Placental pericyte (primary cell): ENCODE results near the gene ANKRD49. TPM values are rescaled to one million over a fixed set of nuclear protein-coding genes. Genes with fewer than 3 reads are reported as not detected.

Experiments used
- small RNA-seq: library from RNA; depleted of rRNA; stranded (forward); fragments of <200 nt; gene quantifications from one replicate; pipeline ENCODE3, GENCODE V24; 2012; ENCODE audit warnings: low replicate concordance
- total RNA-seq: library from RNA; depleted of rRNA; stranded (reverse); fragments of >200 nt; gene quantifications from 2 replicates; pipeline ENCODE4 v1.2.3, GENCODE V29; 2012

ANKRD49 gene
- 8.8 and 12.2 TPM in 2 replicates for total RNA-seq

GRCh38 chr11:94493281-94494125 lies at the start of gene ANKRD49, which contains the start of gene MRE11:
TSS of gene ANKRD49 (plus strand) at chr11:94493984. CDS start at chr11:94496694, 2,710 bp downstream.
TSS of gene MRE11 (minus strand) at chr11:94493844. CDS start at chr11:94492801, 1,043 bp downstream.

GRCh38 chr11:94511932-94512781 lies 18.4 kb downstream of the ANKRD49 start, which contains the start of gene C11orf97:
TSS of gene C11orf97 (plus strand) at chr11:94512461. CDS start at chr11:94512529, 68 bp downstream.

GRCh38 chr11:94543695-94544645 lies 50.2 kb downstream of the ANKRD49 start, which contains the start of gene FUT4:
TSS of gene FUT4 (plus strand) at chr11:94543921. CDS start at chr11:94544134, 213 bp downstream.

Small RNAs within 50 kb of the gene (small RNA-seq; reads per million reads assigned to genes)
- 1.9 reads per million, percentile 66 among the genes with 10 or more reads in this experiment for gene MIR548L

Other genes with a start within 250 kb of the ANKRD49 start
- gene IZUMO1R, start 189.4 kb upstream of the ANKRD49 start, total RNA-seq: not detected in 2 replicates
- not detected in 2 replicates for gene GPR83, start 92.6 kb upstream of the ANKRD49 start, total RNA-seq
- 2.2 and 18.3 TPM in 2 replicates for gene MRE11, start 140 bp upstream of the ANKRD49 start, total RNA-seq
- gene C11orf97, start 18.5 kb downstream of the ANKRD49 start, total RNA-seq: not detected in 2 replicates
- 4.8 and 6.6 TPM in 2 replicates for gene FUT4, start 49.9 kb downstream of the ANKRD49 start, total RNA-seq
- gene PIWIL4, start 73.4 kb downstream of the ANKRD49 start, total RNA-seq: 1.3 and 6.0 TPM in 2 replicates